GM19043 (cell line): ENCODE measurements around the gene CAMSAP3.
"Not testable (repeated sequence)": the region's sequence is repeated elsewhere in the genome, so short reads cannot be mapped to it uniquely, and the experiment has no call there.

Experiments used
- ATAC-seq: cut with Tn5 transposase; IDR thresholded peaks from one replicate; pipeline ENCODE4 v1.9.1; 2021; ENCODE audit warnings: low read depth; ENCODE audit not compliant: unreplicated experiment

The CAMSAP3 gene

DNA sequence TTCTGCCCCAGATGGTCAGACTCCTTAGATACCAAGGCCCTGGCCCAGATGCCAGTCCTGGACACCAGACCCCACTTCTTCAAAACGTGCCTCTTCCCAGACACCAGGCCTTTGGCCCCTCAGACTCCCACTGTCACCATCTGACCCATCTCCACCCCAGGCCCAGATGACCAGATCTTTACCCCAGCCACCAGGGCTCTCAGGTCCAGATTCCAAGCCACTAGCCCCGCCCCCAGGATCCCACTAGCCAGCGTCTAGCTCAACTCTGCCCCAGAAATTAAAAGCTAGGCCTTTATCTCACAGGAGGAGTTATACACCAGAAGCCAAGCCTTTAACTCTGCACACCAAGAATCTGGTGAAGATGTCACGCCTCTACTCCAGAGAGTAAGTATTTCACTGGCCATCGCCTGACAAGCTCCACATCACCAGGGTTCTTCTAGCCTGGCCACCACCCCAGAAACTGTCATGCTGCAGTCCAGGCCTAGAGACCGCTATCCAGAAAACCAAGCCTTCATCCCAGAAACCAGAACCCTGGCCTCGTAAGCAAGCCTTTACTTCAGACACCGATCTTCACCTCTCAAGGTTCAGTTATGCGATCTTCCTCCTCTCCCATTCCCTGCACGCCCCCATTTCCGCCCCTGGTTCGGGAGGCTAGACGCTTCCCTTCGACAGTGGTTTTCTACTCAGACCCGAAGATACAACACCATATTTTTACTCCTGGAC lies 33.1 kb downstream of the CAMSAP3 start:
- ATAC-seq: no peak

DNA sequence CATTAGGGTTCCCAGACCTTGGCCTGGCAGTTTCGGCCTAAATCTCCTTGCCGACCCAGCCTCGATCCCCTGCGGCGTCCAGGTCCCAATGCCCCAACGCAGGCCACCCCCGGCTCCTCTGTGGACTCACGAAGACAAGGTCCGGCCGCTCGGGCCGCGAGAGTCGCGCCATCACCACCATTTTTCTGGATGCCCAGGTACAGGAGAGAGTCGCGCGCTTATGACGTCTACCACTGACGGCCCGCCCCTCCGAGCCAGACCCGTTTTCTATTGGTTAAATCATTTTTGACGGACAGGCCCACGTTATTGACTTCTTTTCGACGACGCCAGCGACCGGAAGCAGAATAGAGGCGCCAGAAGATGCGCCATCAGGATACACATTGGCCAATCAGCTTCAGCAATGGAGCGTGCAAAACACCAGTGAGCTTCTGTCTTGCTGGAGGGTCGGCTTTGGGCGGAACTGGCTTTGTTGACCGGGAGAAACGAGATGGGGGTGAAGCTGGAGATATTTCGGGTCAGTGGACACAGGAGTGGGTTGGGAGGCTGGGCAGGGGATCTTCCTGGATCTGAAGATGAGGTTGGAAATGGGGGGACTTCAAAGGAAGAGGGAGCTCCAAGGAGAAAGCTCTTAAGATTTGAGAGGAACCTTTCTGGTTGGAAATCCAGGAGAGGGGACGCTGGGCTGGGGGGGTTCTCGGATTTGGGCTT lies 33.8 kb downstream of the CAMSAP3 start, which contains the start of the genes PET100 and XAB2:
TSS of gene PET100 (plus strand) at position 447 of the 708 bp plus-strand sequence. CDS start at position 488, 41 bp downstream.
TSS of gene XAB2 (minus strand) at position 199 of the 708 bp plus-strand sequence. CDS start at position 181, 18 bp downstream.
- peak; percentile 89 for ATAC-seq

- no peak for ATAC-seq
These were observed 35.9 kb downstream of the CAMSAP3 start for GRCh38 chr19:7631577-7631976.

- ATAC-seq: no peak
These were observed 36.9 kb downstream of the CAMSAP3 start for GRCh38 chr19:7632340-7633203.

GRCh38 chr19:7633698-7634097 lies 38.0 kb downstream of the CAMSAP3 start, which contains the start of gene PCP2:
TSS of gene PCP2 (minus strand) at chr19:7633719. CDS start at chr19:7633457, 262 bp downstream.
- ATAC-seq: no peak

DNA sequence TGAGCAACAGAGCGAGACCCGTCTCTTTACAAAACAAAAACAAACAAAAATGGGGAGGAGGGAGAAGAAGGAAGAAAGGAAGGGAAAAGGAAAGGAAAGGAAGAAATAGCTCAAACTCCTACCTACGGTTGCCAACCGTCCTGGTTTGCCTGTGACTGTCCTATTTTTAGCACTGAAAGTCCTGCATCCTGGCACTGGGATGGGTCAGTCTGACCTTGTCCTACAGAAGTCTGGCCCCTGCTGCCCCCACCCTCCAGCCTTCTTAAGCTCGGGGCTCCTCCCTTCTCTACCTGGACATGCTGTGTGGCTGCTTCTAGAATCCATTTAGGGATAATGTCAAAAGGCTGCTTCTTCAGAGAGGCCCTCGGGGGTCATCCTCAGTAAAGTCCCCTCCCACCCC lies 40.0 kb downstream of the CAMSAP3 start:
- no peak for ATAC-seq

GRCh38 chr19:7636317-7636690 lies 40.6 kb downstream of the CAMSAP3 start:
- no peak for ATAC-seq

GRCh38 chr19:7636691-7637373 lies 41.2 kb downstream of the CAMSAP3 start, which contains the start of gene STXBP2:
TSS of gene STXBP2 (plus strand) at chr19:7637110. CDS start at chr19:7637150, 40 bp downstream.
- ATAC-seq: peak; percentile 55

DNA sequence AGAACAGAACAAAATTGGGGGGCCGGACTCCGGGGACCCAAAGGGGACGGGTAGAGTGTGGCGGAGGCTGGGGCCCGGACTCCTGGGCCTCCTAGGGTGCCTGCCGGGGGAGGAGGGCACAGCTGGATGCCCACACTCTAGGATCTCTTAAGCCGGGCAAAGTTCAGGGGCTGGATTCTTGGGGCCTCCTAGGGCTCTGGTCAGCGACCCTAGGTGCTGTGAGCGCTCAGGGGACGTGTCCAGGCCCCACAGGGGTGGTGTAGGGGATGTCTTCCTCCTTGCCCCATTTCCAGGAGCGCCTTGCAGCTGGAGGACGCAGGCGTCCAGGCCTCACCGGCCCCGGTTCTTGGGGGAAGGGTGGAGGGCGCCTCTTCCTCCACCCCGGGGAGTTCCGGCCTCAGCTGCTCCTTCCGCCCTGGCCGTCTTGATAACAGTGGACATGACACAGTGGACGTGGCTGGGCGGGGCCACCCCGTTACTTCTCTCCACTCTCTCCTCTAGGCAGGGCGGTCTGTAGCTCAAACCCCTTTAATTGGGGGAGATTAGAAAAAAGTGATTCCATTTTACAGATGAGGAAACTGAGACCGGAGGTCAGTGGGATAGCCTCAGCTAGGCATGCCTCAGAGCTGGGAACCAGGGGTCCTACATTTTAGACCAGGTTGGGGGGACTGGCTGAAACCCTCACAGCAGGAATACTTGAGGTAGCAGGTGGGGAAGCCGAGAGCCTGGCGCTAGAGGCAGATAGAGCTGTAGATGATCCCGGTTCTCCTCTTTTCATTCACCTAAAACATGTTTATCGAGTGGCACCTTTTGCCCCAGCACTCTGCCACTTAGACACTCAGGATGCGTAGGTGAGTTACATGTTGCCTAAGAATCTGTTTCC lies 42.0 kb downstream of the CAMSAP3 start:
- ATAC-seq: no peak

- no peak for ATAC-seq
These were observed 43.3 kb downstream of the CAMSAP3 start for GRCh38 chr19:7638802-7639465.

- no peak for ATAC-seq
These were observed 44.2 kb downstream of the CAMSAP3 start for GRCh38 chr19:7639863-7640348.

DNA sequence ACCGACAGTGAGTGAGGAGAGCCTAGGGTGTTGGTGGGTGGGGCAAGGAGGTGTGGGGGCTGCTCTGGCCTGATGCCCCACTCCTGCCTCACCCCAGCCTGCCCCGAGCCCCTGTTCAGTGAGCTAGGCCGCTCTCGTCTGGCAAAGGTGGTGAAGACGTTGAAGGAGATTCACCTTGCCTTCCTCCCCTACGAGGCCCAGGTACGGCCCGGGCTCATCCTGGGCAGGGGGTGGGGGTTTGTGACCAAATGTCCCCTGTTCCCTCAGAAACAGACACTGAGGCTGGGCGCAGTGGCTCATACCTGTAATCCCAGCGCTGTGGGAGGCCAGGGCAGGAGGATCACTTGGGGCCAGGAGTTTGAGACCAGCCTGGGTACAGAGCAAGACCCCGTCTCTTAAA lies 45.1 kb downstream of the CAMSAP3 start:
- no peak for ATAC-seq

DNA sequence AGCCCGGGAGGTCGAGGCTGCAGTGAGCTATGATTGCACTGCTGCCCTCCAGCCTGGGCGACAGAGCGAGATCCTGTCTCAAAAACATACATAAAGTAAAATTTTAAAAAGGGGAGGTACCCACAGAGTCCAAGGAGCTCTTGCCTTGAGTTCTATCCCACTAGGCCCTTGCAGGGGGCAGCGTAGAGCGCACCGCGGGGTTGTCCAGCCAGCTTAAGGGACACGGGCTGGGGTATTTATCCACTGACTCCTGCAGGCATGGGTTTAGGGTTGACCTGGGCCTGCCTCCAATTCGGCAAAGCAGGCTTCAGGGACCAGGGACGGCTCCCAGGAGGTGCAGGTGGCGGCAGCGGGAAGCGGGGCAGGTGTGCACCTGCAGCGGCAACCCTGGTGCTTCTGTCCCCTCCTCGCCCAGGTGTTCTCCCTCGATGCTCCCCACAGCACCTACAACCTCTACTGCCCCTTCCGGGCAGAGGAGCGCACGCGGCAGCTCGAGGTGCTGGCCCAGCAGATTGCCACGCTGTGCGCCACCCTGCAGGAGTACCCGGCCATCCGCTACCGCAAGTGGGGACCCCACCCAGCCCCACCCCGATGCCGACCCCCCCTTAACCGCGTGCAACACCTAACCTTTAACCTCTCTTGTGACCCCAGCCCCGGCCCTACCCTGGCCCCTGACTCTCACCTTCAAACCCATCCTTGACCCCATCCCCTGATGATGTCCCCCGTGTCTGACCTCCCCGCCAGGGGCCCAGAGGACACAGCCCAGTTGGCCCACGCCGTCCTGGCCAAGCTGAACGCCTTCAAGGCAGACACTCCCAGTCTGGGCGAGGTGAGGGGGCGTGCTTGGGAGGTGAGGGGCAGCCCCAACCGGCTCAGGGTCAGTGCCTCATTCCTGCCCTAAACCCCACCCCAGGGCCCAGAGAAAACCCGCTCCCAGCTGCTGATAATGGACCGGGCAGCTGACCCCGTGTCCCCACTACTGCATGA lies 45.9 kb downstream of the CAMSAP3 start:
- no peak for ATAC-seq

GRCh38 chr19:7642295-7643030 lies 46.8 kb downstream of the CAMSAP3 start:
- no peak for ATAC-seq

GRCh38 chr19:7643031-7643415 lies 47.4 kb downstream of the CAMSAP3 start:
- no peak for ATAC-seq

DNA sequence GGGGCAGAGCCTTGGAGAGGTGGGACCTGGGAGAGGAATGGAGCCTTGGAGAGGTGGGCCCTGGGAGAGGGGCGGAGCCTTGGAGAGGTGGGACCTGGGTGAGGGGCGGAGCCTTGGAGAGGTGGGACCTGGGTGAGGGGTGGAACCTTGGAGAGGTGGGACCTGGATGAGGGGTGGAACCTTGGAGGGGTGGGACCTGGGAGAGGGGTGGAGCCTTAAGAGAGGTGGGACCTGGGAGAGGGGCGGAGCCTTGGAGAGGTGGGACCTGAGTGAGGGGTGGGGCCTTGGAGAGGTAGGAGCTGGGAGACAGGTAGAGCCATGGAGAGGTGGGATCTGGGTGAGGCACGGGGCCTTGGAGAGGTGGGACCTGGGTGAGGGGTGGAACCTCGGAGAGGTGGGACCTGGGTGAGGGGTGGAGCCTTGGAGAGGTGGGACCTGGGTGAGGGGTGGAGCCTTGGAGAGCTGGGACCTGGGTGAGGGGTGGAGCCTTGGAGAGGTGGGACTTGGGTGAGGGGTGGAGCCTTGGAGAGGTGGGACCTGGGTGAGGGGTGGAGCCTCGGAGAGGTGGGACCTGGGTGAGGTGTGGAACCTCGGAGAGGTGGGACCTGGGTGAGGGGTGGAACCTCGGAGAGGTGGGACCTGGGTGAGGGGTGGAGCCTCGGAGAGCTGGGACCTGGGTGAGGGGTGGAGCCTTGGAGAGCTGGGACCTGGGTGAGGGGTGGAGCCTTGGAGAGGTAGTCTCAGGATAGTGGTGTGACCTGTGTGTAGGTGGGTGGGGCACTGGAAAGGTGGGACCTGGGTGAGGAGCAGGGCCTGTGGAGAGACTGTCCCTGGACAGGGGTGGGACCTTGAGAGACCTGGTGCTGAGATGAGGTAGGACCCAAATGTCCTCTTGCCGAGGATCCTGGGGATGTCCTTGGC lies 48.2 kb downstream of the CAMSAP3 start:
- ATAC-seq: not testable (repeated sequence)
